Fibroblast of mammary gland (primary cell): ENCODE measurements around the gene INSM1.

Experiments
- DNase-seq: peaks from one replicate; pipeline ENCODE4 v3.0.0-alpha.2; 2010; ENCODE audit warnings: low read depth
- H3K4me3 ChIP-seq: 2 replicates; pipeline ENCODE4 v1.5.1; 2011; ENCODE audit warnings: low read depth, mild to moderate bottlenecking, low read length, moderate library complexity; ENCODE audit not compliant: control insufficient read depth
- CTCF ChIP-seq: conservative IDR thresholded peaks from 2 replicates; pipeline ENCODE4 v1.5.1; 2011; ENCODE audit warnings: low read depth, low read length, inconsistent platforms; ENCODE audit not compliant: control insufficient read depth, insufficient read depth

The INSM1 gene

GRCh38 chr20:20329564-20329963, 38.3 kb upstream of the INSM1 start:
- TF ChIP-seq CTCF = no peak
- no peak for DNase-seq
- no peak overlapping the region for H3K4me3 ChIP-seq

- no peak for DNase-seq
- TF ChIP-seq CTCF = no peak
Observed at GRCh38 chr20:20331156-20331555, 36.7 kb upstream of the INSM1 start.

GRCh38 chr20:20331817-20332216, 36.1 kb upstream of the INSM1 start:
- DNase-seq = no peak
- no peak for TF ChIP-seq CTCF

More at GRCh38 chr20:20331156-20331555, 36.7 kb upstream of the INSM1 start:
- no peak overlapping the region for H3K4me3 ChIP-seq

GRCh38 chr20:20333866-20334265, 34.0 kb upstream of the INSM1 start:
- H3K4me3 ChIP-seq = no peak overlapping the region
- TF ChIP-seq CTCF = no peak
- DNase-seq = no peak

More at GRCh38 chr20:20331817-20332216, 36.1 kb upstream of the INSM1 start:
- H3K4me3 ChIP-seq = no peak overlapping the region

- no peak for DNase-seq
- TF ChIP-seq CTCF = no peak
- H3K4me3 ChIP-seq = no peak overlapping the region
Observed at GRCh38 chr20:20334489-20334888, 33.4 kb upstream of the INSM1 start.

GRCh38 chr20:20338133-20338730, 29.7 kb upstream of the INSM1 start:
- DNase-seq = no peak
- TF ChIP-seq CTCF = no peak
- H3K4me3 ChIP-seq = no peak overlapping the region

GRCh38 chr20:20340443-20340842, 27.5 kb upstream of the INSM1 start:
- no peak for DNase-seq
- TF ChIP-seq CTCF = no peak
- H3K4me3 ChIP-seq = no peak overlapping the region
